Adrenal gland (tissue), 5 donors: ENCODE results near the gene MTARC2.

Experiments used
- POLR2A ChIP-seq, 2 donors: fragments of 450-650 bp; IDR thresholded peaks; one replicate each; pipeline ENCODE4 v1.6.1; 2017; ENCODE audit warnings: antibody characterized with exemption in 2 of 2, mild to moderate bottlenecking in 2 of 2, moderate library complexity in 1 of 2
- TF ChIP-seq, protein P1 (sequence below), 6 experiments: fragments of 450-650 bp in 4 of 6; fragments of 200-600 bp in 2 of 6; sonication (generic) in 1 of 6; IDR thresholded peaks; 1 replicate in 5 of 6; 2 replicates in 1 of 6; pipeline versions ENCODE4 v1.5.1 to v1.8.0; 2016 to 2021; ENCODE audit warnings: antibody characterized with exemption in 6 of 6, mild to moderate bottlenecking in 2 of 6, moderate library complexity in 1 of 6
- donor health status: DM: no; HTN: no; CAD: no.

DNA sequence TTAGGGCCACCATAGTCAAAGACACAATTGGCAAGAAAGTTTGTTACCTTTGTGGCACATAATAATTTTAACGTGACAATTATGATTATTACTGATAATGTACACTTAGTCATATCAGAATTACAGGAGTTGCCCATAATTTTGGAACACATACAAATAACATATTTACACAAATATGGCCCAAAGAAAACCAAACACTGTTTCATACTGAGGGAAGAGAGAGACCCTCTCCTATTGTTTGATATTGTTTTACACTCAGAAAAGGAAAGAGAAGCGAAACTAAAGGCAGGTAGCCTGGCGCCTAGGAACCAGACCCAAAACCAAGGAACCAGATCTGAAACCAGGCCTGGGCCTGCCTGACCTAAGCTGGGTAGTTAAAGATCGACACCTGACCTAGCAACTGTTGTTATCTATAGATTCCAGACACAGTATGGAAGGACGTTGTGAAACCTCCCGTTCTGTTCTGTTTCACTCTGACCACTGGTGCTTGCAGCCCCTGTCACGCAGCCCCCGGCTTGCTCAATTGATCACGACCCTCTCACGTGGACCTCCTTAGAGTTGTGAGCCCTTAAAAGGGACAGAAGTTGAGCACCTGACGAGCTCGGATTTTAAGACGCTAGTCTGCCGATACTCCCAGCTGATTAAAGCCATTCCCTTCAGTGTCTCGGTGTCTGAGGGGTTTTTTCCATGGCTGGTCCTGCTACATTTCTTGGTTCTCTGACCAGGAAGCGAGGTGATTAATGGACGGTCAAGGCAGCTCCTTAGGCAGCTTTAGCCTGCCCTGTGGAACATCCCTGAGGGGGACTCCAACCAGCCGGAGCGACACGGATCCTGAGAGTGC is 30.1 kb upstream of the MTARC2 start:
- TF ChIP-seq, protein P1, sequence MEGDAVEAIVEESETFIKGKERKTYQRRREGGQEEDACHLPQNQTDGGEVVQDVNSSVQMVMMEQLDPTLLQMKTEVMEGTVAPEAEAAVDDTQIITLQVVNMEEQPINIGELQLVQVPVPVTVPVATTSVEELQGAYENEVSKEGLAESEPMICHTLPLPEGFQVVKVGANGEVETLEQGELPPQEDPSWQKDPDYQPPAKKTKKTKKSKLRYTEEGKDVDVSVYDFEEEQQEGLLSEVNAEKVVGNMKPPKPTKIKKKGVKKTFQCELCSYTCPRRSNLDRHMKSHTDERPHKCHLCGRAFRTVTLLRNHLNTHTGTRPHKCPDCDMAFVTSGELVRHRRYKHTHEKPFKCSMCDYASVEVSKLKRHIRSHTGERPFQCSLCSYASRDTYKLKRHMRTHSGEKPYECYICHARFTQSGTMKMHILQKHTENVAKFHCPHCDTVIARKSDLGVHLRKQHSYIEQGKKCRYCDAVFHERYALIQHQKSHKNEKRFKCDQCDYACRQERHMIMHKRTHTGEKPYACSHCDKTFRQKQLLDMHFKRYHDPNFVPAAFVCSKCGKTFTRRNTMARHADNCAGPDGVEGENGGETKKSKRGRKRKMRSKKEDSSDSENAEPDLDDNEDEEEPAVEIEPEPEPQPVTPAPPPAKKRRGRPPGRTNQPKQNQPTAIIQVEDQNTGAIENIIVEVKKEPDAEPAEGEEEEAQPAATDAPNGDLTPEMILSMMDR (IDR thresholded peaks at IDR 0.05): no peak
- TF ChIP-seq POLR2A (IDR thresholded peaks at IDR 0.05): no peak
